ENCODE measurements around the gene RAD52.

DNA sequence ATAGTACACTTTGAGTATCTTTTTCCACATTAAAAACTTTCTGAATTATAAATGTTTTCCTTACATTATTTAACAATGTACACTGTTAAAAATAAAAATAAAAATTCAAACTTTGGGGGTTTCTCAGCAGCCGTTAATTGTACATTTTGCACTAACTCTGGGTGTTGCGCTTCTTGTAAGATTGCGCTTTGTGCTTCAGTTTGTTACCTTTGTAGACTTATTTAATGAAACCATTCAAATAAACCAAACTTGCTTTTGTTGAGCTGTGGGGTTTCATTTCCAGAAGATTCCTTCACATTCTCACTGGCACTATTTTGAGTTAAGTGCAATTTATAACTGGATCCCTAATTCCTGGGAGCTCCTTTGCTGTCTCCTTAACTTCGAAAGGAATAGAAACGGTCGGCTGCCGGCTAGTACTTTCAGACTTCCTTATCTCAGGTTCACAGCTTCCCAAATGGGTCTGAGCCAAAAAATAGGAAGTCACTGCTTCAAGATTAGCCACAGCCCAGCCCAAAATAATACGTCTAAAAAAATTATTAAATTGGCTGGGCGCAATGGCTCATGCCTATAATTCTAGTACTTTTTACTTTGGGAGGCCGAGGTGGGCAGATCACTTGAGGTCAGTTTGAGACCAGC, 38.2 kb downstream of the RAD52 start:
- TF ChIP-seq POLR2AphosphoS5 (IDR thresholded peaks at IDR 0.05): no peak
- no peak for TF ChIP-seq POLR2A (IDR thresholded peaks at IDR 0.05)
- TF ChIP-seq, protein P1, sequence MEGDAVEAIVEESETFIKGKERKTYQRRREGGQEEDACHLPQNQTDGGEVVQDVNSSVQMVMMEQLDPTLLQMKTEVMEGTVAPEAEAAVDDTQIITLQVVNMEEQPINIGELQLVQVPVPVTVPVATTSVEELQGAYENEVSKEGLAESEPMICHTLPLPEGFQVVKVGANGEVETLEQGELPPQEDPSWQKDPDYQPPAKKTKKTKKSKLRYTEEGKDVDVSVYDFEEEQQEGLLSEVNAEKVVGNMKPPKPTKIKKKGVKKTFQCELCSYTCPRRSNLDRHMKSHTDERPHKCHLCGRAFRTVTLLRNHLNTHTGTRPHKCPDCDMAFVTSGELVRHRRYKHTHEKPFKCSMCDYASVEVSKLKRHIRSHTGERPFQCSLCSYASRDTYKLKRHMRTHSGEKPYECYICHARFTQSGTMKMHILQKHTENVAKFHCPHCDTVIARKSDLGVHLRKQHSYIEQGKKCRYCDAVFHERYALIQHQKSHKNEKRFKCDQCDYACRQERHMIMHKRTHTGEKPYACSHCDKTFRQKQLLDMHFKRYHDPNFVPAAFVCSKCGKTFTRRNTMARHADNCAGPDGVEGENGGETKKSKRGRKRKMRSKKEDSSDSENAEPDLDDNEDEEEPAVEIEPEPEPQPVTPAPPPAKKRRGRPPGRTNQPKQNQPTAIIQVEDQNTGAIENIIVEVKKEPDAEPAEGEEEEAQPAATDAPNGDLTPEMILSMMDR (IDR thresholded peaks at IDR 0.05): no peak
